Measurements from ENCODE around the gene COA6. TPM values are rescaled to one million over a fixed set of nuclear protein-coding genes. Genes with fewer than 3 reads are reported as not detected.

COA6 gene
- total RNA-seq, 1 experiment from 2014 or later, result 34.1 TPM

DNA sequence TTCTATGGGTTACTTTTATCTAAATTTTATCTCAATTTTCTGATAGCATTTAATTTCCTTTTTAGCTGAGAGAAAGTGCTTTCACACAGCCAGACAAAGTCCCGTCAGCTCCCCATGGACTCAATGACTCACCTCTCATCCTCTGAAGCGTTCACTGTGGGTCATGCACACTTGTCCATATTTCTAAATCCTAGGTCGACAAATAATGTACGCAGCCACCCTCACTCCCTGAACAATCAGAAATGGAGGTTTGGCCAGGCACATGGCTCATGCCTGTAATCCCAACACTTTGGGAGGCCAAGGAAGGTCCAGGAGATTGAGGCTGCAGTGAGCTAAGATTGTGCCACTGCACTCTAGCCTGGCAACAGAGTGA, 42.4 kb upstream of the COA6 start:
- ChIA-PET POLR2A (no interaction called here), RAD21 (ENCODE audit: low non-redundant PET in 1 of 2, low total read pairs in 2 of 2, uncharacterized antibody in 2 of 2, unreplicated experiment in 2 of 2) (no interaction called here), CTCF (no interaction called here)
- intact Hi-C loops (cut with micrococcal nuclease), result no loop called here
- Histone ChIP-seq H3K79me2 (ENCODE audit: insufficient read depth, low read length) (no peaks in the 10 kb centered on the region), H3K9ac (ENCODE audit: low read length) (no peak overlapping the region), H3K4me3 (replicated peaks in 1 of 2; ENCODE audit: low read depth in 1 of 2, low read length in 2 of 2) (no peak overlapping the region), H4K20me1 (ENCODE audit: insufficient read depth) (no peaks in the 10 kb centered on the region), H3K27me3 (ENCODE audit: insufficient read depth, low read length) (no peaks in the 10 kb centered on the region), H3K9me3 (ENCODE audit: control insufficient read depth in 1 of 2, insufficient read depth in 1 of 2, low read depth in 1 of 2, low read length in 2 of 2) (no peaks in the 10 kb centered on the region), H3K9me2 (ENCODE audit: insufficient read depth) (no peaks in the 10 kb centered on the region), H2AFZ (ENCODE audit: low read depth, low read length, poor library complexity, severe bottlenecking) (no peak overlapping the region), H3K4me2 (ENCODE audit: low read length) (no peak overlapping the region), H3K36me3 (ENCODE audit: control insufficient read depth in 1 of 2, insufficient read depth in 2 of 2, low read length in 2 of 2) (no peaks in the 10 kb centered on the region), H3K27ac (ENCODE audit: low read depth, low read length) (no peak overlapping the region), H3K4me1 (ENCODE audit: control insufficient read depth in 1 of 2, insufficient read depth in 2 of 2, low read length in 2 of 2) (no peaks in the 10 kb centered on the region)
- no TSS peak for BruUV-seq (replicated peaks)
- ATAC-seq, result no peak
- TF ChIP-seq, protein P1, sequence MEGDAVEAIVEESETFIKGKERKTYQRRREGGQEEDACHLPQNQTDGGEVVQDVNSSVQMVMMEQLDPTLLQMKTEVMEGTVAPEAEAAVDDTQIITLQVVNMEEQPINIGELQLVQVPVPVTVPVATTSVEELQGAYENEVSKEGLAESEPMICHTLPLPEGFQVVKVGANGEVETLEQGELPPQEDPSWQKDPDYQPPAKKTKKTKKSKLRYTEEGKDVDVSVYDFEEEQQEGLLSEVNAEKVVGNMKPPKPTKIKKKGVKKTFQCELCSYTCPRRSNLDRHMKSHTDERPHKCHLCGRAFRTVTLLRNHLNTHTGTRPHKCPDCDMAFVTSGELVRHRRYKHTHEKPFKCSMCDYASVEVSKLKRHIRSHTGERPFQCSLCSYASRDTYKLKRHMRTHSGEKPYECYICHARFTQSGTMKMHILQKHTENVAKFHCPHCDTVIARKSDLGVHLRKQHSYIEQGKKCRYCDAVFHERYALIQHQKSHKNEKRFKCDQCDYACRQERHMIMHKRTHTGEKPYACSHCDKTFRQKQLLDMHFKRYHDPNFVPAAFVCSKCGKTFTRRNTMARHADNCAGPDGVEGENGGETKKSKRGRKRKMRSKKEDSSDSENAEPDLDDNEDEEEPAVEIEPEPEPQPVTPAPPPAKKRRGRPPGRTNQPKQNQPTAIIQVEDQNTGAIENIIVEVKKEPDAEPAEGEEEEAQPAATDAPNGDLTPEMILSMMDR (IDR thresholded peaks at IDR 0.05 in 2 of 3, conservative IDR thresholded peaks at IDR 0.05 in 1 of 3; ENCODE audit: borderline replicate concordance in 1 of 3, insufficient read depth in 1 of 3, low read depth in 2 of 3, low read length in 2 of 3), result no peak
- TF ChIP-seq, protein P2, sequence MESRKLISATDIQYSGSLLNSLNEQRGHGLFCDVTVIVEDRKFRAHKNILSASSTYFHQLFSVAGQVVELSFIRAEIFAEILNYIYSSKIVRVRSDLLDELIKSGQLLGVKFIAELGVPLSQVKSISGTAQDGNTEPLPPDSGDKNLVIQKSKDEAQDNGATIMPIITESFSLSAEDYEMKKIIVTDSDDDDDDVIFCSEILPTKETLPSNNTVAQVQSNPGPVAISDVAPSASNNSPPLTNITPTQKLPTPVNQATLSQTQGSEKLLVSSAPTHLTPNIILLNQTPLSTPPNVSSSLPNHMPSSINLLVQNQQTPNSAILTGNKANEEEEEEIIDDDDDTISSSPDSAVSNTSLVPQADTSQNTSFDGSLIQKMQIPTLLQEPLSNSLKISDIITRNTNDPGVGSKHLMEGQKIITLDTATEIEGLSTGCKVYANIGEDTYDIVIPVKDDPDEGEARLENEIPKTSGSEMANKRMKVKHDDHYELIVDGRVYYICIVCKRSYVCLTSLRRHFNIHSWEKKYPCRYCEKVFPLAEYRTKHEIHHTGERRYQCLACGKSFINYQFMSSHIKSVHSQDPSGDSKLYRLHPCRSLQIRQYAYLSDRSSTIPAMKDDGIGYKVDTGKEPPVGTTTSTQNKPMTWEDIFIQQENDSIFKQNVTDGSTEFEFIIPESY (IDR thresholded peaks at IDR 0.05; ENCODE audit: extremely low read depth, insufficient replicate concordance, low read length), result no peak
- TF ChIP-seq POLR2AphosphoS5 (IDR thresholded peaks at IDR 0.05; ENCODE audit: low read depth, low read length) (no peak), FOSL1 (IDR thresholded peaks at IDR 0.05; ENCODE audit: low read depth) (no peak), JUND (IDR thresholded peaks at IDR 0.05) (no peak), ZNF274 (IDR thresholded peaks at IDR 0.05; ENCODE audit: low read depth, low read length) (no peak), SRF (IDR thresholded peaks at IDR 0.05; ENCODE audit: low read depth) (no peak), ELF1 (IDR thresholded peaks at IDR 0.05; ENCODE audit: borderline replicate concordance, low read depth) (no peak), EZH2phosphoT487 (IDR thresholded peaks at IDR 0.05; ENCODE audit: borderline replicate concordance) (no peak), TCF7L2 (IDR thresholded peaks at IDR 0.05; ENCODE audit: borderline replicate concordance, extremely low read depth, insufficient read depth, insufficient read length) (no peak), ZFX (IDR thresholded peaks at IDR 0.05) (no peak), ATF3 (IDR thresholded peaks at IDR 0.05) (no peak), EGR1 (IDR thresholded peaks at IDR 0.05; ENCODE audit: low read depth) (no peak)
- no peak for DNase-seq (ENCODE audit: low read depth, low spot score)
